ENCODE data around the gene GJD3.

GRCh38 chr17:40313668-40314583, 50.6 kb downstream of the GJD3 start:
- TF ChIP-seq POLR2AphosphoS5 (IDR thresholded peaks at IDR 0.05; ENCODE audit: low read depth, low read length) (no peak), FOXP2 (optimal IDR thresholded peaks at IDR 0.05; ENCODE audit: borderline replicate concordance, extremely low read depth, extremely low read length, insufficient read depth) (no peak)
